B cell (primary cell): ENCODE data around the gene AGXT2. TPM values are rescaled to one million over a fixed set of nuclear protein-coding genes. Genes with fewer than 3 reads are reported as not detected.

Source experiments
- ATAC-seq: fragments of 200-7000 bp; cut with Tn5 transposase; one replicate; pipeline ENCODE4 v1.10.0; 2021; ENCODE audit warnings: low read depth, mild to moderate bottlenecking, moderate number of reproducible peaks, moderate library complexity
- CTCF ChIA-PET: fragments of 350-600 bp; sonication (Branson Sonifier 250); formaldehyde crosslinking; loops from one replicate; lab custom pipeline; 2021; ENCODE audit warnings: antibody characterized with exemption, inconsistent platforms; lab: Charles Lee
- POLR2A ChIA-PET: fragments of 350-600 bp; sonication (Branson Sonifier 250); formaldehyde crosslinking; loops from one replicate; lab custom pipeline; 2021; ENCODE audit warnings: antibody characterized with exemption; lab: Charles Lee
- DNase-seq: peaks from one replicate; pipeline ENCODE4 v3.0.0; 2013
- H2AFZ ChIP-seq: 2 replicates; pipeline ENCODE4 v1.6.1; 2012; ENCODE audit warnings: mild to moderate bottlenecking, low read depth, low read length; ENCODE audit not compliant: insufficient read depth, poor library complexity, severe bottlenecking
- H3K27ac ChIP-seq, 2 donors: 1 replicate in 1 of 2; 2 replicates in 1 of 2; pipeline ENCODE4 v1.5.1; 2012 to 2013; ENCODE audit warnings: low read length in 2 of 2, mild to moderate bottlenecking in 2 of 2, moderate library complexity in 1 of 2
- H3K27me3 ChIP-seq, 4 experiments: fragments of 200-600 bp in 1 of 4; sonication (generic) in 1 of 4; replicated peaks in 1 of 4; 1 replicate in 2 of 4; 2 replicates in 2 of 4; pipeline versions ENCODE4 v1.6.1 to v1.7.0; 2013 to 2016; ENCODE audit warnings: low read length in 3 of 4, mild to moderate bottlenecking in 2 of 4, mixed read lengths in 1 of 4, moderate library complexity in 1 of 4; ENCODE audit not compliant: insufficient read depth in 4 of 4, control insufficient read depth in 3 of 4; ENCODE audit errors: control extremely low read depth in 1 of 4
- H3K36me3 ChIP-seq, 2 experiments: replicated peaks in 1 of 2; 1 replicate in 1 of 2; 2 replicates in 1 of 2; pipeline versions ENCODE4 v1.6.1 to v1.7.1; 2013; ENCODE audit warnings: low read length in 1 of 2; ENCODE audit not compliant: insufficient read depth in 2 of 2, control insufficient read depth in 1 of 2; ENCODE audit errors: control extremely low read depth in 1 of 2, extremely low read depth in 1 of 2
- H3K4me1 ChIP-seq, 2 donors: fragments of 200-600 bp in 1 of 2; sonication (generic) in 1 of 2; 1 replicate in 1 of 2; 2 replicates in 1 of 2; pipeline versions ENCODE4 v1.5.1 to v1.6.1; 2013 to 2017; ENCODE audit warnings: low read length in 2 of 2; ENCODE audit not compliant: control insufficient read depth in 2 of 2, insufficient read depth in 2 of 2
- H3K4me2 ChIP-seq: replicated peaks from 2 replicates; pipeline ENCODE3; 2012; ENCODE audit warnings: mild to moderate bottlenecking, low read depth, low read length; ENCODE audit not compliant: poor library complexity, severe bottlenecking
- H3K4me3 ChIP-seq, 5 experiments: fragments of 200-600 bp in 1 of 5; sonication (generic) in 1 of 5; 1 replicate in 3 of 5; 2 replicates in 2 of 5; pipeline versions ENCODE4 v1.5.1 to v1.7.0; 2011 to 2016; ENCODE audit warnings: low read length in 4 of 5, mild to moderate bottlenecking in 4 of 5, low read depth in 2 of 5, control low read depth in 1 of 5, moderate library complexity in 1 of 5; ENCODE audit not compliant: insufficient read depth in 1 of 5; ENCODE audit errors: control extremely low read depth in 1 of 5, extremely low read depth in 1 of 5
- H3K79me2 ChIP-seq: fragments of 200-600 bp; sonication (generic); one replicate; pipeline ENCODE4 v1.6.0; 2016; ENCODE audit warnings: low read length; ENCODE audit not compliant: control insufficient read depth, insufficient read depth
- H3K9ac ChIP-seq: fragments of 200-600 bp; sonication (generic); 2 replicates; pipeline ENCODE4 v1.6.1; 2017; ENCODE audit warnings: mild to moderate bottlenecking, low read length, moderate library complexity
- H3K9me3 ChIP-seq, 3 donors: one replicate each; pipeline versions ENCODE4 v1.6.1 to v1.7.1; 2013; ENCODE audit warnings: low read length in 2 of 3; ENCODE audit not compliant: control insufficient read depth in 2 of 3, insufficient read depth in 1 of 3; ENCODE audit errors: control extremely low read depth in 1 of 3
- H4K20me1 ChIP-seq: 2 replicates; pipeline ENCODE4 v1.6.0; 2012; ENCODE audit warnings: mild to moderate bottlenecking, low read length; ENCODE audit not compliant: insufficient read depth, control insufficient read depth, poor library complexity, severe bottlenecking
- H3K27ac Mint-ChIP-seq: one replicate; pipeline ENCODE4 v1.8.0; 2021; ENCODE audit warnings: mixed read lengths
- H3K27me3 Mint-ChIP-seq: one replicate; pipeline ENCODE4 v1.8.0; 2021; ENCODE audit warnings: mixed read lengths
- H3K4me1 Mint-ChIP-seq: one replicate; pipeline ENCODE4 v1.8.0; 2021; ENCODE audit warnings: mixed read lengths
- H3K4me3 Mint-ChIP-seq: one replicate; pipeline ENCODE4 v1.8.0; 2021; ENCODE audit warnings: mixed read lengths
- H3K9me3 Mint-ChIP-seq: one replicate; pipeline ENCODE4 v1.8.0; 2022; ENCODE audit warnings: mixed read lengths; ENCODE audit not compliant: insufficient read depth
- CTCF ChIP-seq: fragments of 200-600 bp; IDR thresholded peaks from one replicate; pipeline ENCODE4 v1.8.0; 2022; ENCODE audit warnings: antibody characterized with exemption, mild to moderate bottlenecking
- EZH2 ChIP-seq: IDR thresholded peaks from 2 replicates; pipeline ENCODE4 v1.6.1; 2012; ENCODE audit warnings: borderline replicate concordance, low read depth, mild to moderate bottlenecking, moderate library complexity, low read length; ENCODE audit not compliant: insufficient read depth, poor library complexity, severe bottlenecking
- WGBS: methylation state at CpG from one replicate; pipeline ENCODE4 v1.1.5; 2013; ENCODE audit warnings: missing lambda C conversion rate; ENCODE audit not compliant: insufficient coverage; 5-methylcytosine and 5-hydroxymethylcytosine counted together
- intact Hi-C: fragments of 100-400 bp; cut with micrococcal nuclease; formaldehyde crosslinking; loops from one replicate; pipeline ENCODE4 v1.10.0; 2022
- polyA plus RNA-seq: library from polyadenylated mRNA; depleted of rRNA; stranded (reverse); fragments of >200 nt; gene quantifications from 2 replicates; pipeline ENCODE4 v1.2.3, GENCODE V29; 2012
- total RNA-seq, 2 donors: library from RNA; stranded (reverse); fragments of 120-200 nt in 1 of 2; gene quantifications; 1 replicate in 1 of 2; 2 replicates in 1 of 2; pipeline versions ENCODE4 v1.2.3 to v1.2.4, GENCODE V29; 2013 to 2022

AGXT2 gene
- total and polyA plus RNA-seq, 2 donors (not counting 1 experiment from before 2014, with no cell fraction given), result not detected

- no peaks in the 10 kb centered on the region for H3K4me1 Mint-ChIP-seq
- no peak overlapping the region for H3K27ac ChIP-seq
- TF ChIP-seq CTCF (no peak), EZH2 (no peak)
- H3K79me2 ChIP-seq, result no peaks in the 10 kb centered on the region
- H3K4me2 ChIP-seq, result no peak overlapping the region
- intact Hi-C loops, result no loop called here
- H3K9ac ChIP-seq, result no peak overlapping the region
- DNase-seq (no peak), ATAC-seq (no peak)
- no peaks in the 10 kb centered on the region for H4K20me1 ChIP-seq
- no peak overlapping the region for H3K4me3 Mint-ChIP-seq
- no peak overlapping the region for H3K4me3 ChIP-seq
- no peak overlapping the region for H2AFZ ChIP-seq
- CTCF ChIA-PET, result interaction anchor here (1.0 to 1.5 kb wide), 2 partner anchors 9 to 830 kb away, joined by 3 to 4 read pairs; no protein-coding TSS in a partner anchor
- no peak overlapping the region for H3K27ac Mint-ChIP-seq
- POLR2A ChIA-PET, result no interaction called here
- H3K27me3 ChIP-seq, result peaks cover 0 to 2% (median 0%) of the 10 kb centered on the region in 4 experiments
- WGBS, result 83% methylated on average over 1 of the region's 3 CpGs
- H3K27me3 Mint-ChIP-seq, result peaks cover 11% of the 10 kb centered on the region
- H3K9me3 Mint-ChIP-seq, result no peaks in the 10 kb centered on the region
- H3K36me3 ChIP-seq, result no peaks in the 10 kb centered on the region
- H3K4me1 ChIP-seq, result no peaks in the 10 kb centered on the region
- H3K9me3 ChIP-seq, result no peaks in the 10 kb centered on the region
These were observed 48.5 kb upstream of the AGXT2 start for GRCh38 chr5:35096216-35096615.

- Histone ChIP-seq H2AFZ (no peak overlapping the region), H3K4me2 (no peak overlapping the region), H4K20me1 (no peaks in the 10 kb centered on the region), H3K36me3 (no peaks in the 10 kb centered on the region), H3K27me3 (peaks cover 0 to 2% (median 0%) of the 10 kb centered on the region in 4 experiments), H3K79me2 (no peaks in the 10 kb centered on the region), H3K9ac (no peak overlapping the region), H3K27ac (no peak overlapping the region), H3K9me3 (no peaks in the 10 kb centered on the region), H3K4me3 (no peak overlapping the region), H3K4me1 (no peaks in the 10 kb centered on the region)
- no peaks in the 10 kb centered on the region for H3K9me3 Mint-ChIP-seq
- TF ChIP-seq EZH2 (no peak), CTCF (no peak)
- DNase-seq (no peak), ATAC-seq (no peak)
- H3K27me3 Mint-ChIP-seq, result peaks cover 9% of the 10 kb centered on the region
- H3K4me1 Mint-ChIP-seq, result no peaks in the 10 kb centered on the region
- 100% methylated on average over 1 of the region's 3 CpGs for WGBS
- CTCF ChIA-PET, result no interaction called here
- intact Hi-C loops, result no loop called here
- H3K27ac Mint-ChIP-seq, result no peak overlapping the region
- POLR2A ChIA-PET, result no interaction called here
- H3K4me3 Mint-ChIP-seq, result no peak overlapping the region
These were observed 47.6 kb upstream of the AGXT2 start for GRCh38 chr5:35095366-35095765.
